ENCODE results near the gene SSBP3.

DNA sequence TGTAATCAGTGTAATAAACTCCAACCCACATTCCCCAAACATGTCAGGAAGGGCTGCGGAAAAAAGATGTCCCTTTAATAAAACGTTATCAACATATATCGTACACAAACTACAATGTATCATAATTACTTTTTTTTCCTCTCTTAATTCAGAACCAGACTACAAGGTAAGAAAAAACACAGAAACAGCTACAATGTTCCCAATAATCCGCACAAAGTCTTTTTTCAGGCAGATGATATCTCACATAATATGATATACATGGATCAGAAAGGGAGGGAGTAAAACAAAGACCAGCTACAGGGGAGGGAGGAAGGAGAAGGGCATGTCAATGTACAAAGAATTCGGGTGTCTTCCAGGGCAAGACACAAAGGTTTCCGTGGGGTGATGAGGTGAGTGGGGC, 180.8 kb downstream of the SSBP3 start:
- no peak for TF ChIP-seq POLR2AphosphoS5 (IDR thresholded peaks at IDR 0.05; ENCODE audit: low read depth, low read length)
- no peak for TF ChIP-seq ZNF274 (IDR thresholded peaks at IDR 0.05; ENCODE audit: low read depth, low read length)
- no peak for TF ChIP-seq JUND (IDR thresholded peaks at IDR 0.05)
- TF ChIP-seq CBX3 (IDR thresholded peaks at IDR 0.05; ENCODE audit: low read depth), result no peak
- no peak for TF ChIP-seq EZH2 (IDR thresholded peaks at IDR 0.05)
- TF ChIP-seq CTCF (IDR thresholded peaks at IDR 0.05 in 2 of 3, conservative IDR thresholded peaks at IDR 0.05 in 1 of 3; ENCODE audit: borderline replicate concordance in 1 of 3, insufficient read depth in 1 of 3, low read depth in 2 of 3, low read length in 2 of 3), result no peak
- no peak for TF ChIP-seq MAX (IDR thresholded peaks at IDR 0.05)
- TF ChIP-seq POLR2A (IDR thresholded peaks at IDR 0.05; ENCODE audit: borderline replicate concordance, extremely low read depth, insufficient read depth, insufficient read length), result no peak
- TF ChIP-seq EZH2phosphoT487 (IDR thresholded peaks at IDR 0.05; ENCODE audit: borderline replicate concordance), result no peak
- TF ChIP-seq RAD21 (IDR thresholded peaks at IDR 0.05; ENCODE audit: low read depth), result no peak
